ENCODE data around the gene MYCN. TPM values are rescaled to one million over a fixed set of nuclear protein-coding genes. Genes with fewer than 3 reads are reported as not detected.

Gene MYCN
- total RNA-seq, 6 experiments from 2014 or later: not detected

GRCh38 chr2:15983496-15983895 is 43.1 kb downstream of the MYCN start:
- Mint-ChIP-seq H3K27me3 (ENCODE audit: insufficient read depth) (no peaks in the 10 kb centered on the region; the same call in 1 of the 2 replicates), H3K27ac (no peak overlapping the region), H3K4me1 (ENCODE audit: low read depth) (no peaks in the 10 kb centered on the region), H3K4me3 (no peak overlapping the region), H3K36me3 (ENCODE audit: low read depth) (peaks cover 4% of the 10 kb centered on the region; the same call in 1 of the 2 replicates), H3K9me3 (peaks cover 28% of the 10 kb centered on the region)
- TF ChIP-seq, protein P1, sequence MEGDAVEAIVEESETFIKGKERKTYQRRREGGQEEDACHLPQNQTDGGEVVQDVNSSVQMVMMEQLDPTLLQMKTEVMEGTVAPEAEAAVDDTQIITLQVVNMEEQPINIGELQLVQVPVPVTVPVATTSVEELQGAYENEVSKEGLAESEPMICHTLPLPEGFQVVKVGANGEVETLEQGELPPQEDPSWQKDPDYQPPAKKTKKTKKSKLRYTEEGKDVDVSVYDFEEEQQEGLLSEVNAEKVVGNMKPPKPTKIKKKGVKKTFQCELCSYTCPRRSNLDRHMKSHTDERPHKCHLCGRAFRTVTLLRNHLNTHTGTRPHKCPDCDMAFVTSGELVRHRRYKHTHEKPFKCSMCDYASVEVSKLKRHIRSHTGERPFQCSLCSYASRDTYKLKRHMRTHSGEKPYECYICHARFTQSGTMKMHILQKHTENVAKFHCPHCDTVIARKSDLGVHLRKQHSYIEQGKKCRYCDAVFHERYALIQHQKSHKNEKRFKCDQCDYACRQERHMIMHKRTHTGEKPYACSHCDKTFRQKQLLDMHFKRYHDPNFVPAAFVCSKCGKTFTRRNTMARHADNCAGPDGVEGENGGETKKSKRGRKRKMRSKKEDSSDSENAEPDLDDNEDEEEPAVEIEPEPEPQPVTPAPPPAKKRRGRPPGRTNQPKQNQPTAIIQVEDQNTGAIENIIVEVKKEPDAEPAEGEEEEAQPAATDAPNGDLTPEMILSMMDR (IDR thresholded peaks at IDR 0.05): no peak
- no peak for DNase-seq

GRCh38 chr2:15984368-15985255 is 44.3 kb downstream of the MYCN start:
- no peak overlapping the region for H3K4me3 Mint-ChIP-seq
- TF ChIP-seq, protein P1 (IDR thresholded peaks at IDR 0.05): no peak

DNA sequence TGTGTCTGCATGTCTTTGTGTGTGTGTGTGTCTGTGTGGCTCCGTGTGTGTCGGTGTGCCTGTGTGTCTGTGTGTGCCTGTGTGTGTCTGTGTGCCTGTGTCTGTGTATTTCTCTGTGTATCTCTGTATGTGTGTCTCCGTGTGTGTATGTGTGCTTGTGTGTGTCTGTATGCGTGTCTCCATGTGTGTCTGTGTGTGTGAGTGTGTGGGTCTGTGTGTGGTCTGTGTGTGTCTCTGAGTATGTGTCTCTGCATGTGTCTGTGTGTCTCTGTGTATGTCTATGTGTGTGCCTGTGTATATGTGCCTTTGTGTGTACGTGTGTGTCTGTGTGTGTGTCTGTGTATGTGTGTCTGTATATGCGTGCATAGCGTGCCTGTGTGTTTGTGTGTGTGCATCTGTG is 45.2 kb downstream of the MYCN start:
- H3K9me3 Mint-ChIP-seq: peaks cover 20% of the 10 kb centered on the region
- no peaks in the 10 kb centered on the region for H3K4me1 Mint-ChIP-seq (ENCODE audit: low read depth)
- no peaks in the 10 kb centered on the region; the same call in 1 of the 2 replicates for H3K27me3 Mint-ChIP-seq (ENCODE audit: insufficient read depth)
- H3K36me3 Mint-ChIP-seq (ENCODE audit: low read depth): no peaks in the 10 kb centered on the region
- TF ChIP-seq, protein P1 (IDR thresholded peaks at IDR 0.05): no peak
- no peak for DNase-seq
- no peak overlapping the region for H3K4me3 Mint-ChIP-seq
- H3K27ac Mint-ChIP-seq: no peak overlapping the region

More at GRCh38 chr2:15984368-15985255, 44.3 kb downstream of the MYCN start:
- no peaks in the 10 kb centered on the region for H3K4me1 Mint-ChIP-seq (ENCODE audit: low read depth)
- no peak overlapping the region for H3K27ac Mint-ChIP-seq
- no peaks in the 10 kb centered on the region; the same call in 1 of the 2 replicates for H3K27me3 Mint-ChIP-seq (ENCODE audit: insufficient read depth)
- no peak for DNase-seq
- H3K36me3 Mint-ChIP-seq (ENCODE audit: low read depth): peaks cover 4% of the 10 kb centered on the region; the same call in 1 of the 2 replicates
- peaks cover 23% of the 10 kb centered on the region for H3K9me3 Mint-ChIP-seq

- DNase-seq: no peak
- no peak overlapping the region for H3K27ac Mint-ChIP-seq
- H3K4me3 Mint-ChIP-seq: no peak overlapping the region
Measured at GRCh38 chr2:15986068-15986560, 45.8 kb downstream of the MYCN start.

GRCh38 chr2:15986644-15987043 is 46.3 kb downstream of the MYCN start:
- H3K4me1 Mint-ChIP-seq (ENCODE audit: low read depth): no peaks in the 10 kb centered on the region
- H3K4me3 Mint-ChIP-seq: no peak overlapping the region
- H3K36me3 Mint-ChIP-seq (ENCODE audit: low read depth): no peaks in the 10 kb centered on the region
- H3K27me3 Mint-ChIP-seq (ENCODE audit: insufficient read depth): no peaks in the 10 kb centered on the region; the same call in 1 of the 2 replicates
- H3K27ac Mint-ChIP-seq: no peak overlapping the region
- no peak for DNase-seq
- TF ChIP-seq, protein P1 (IDR thresholded peaks at IDR 0.05): no peak
- peaks cover 26% of the 10 kb centered on the region for H3K9me3 Mint-ChIP-seq

More at GRCh38 chr2:15986068-15986560, 45.8 kb downstream of the MYCN start:
- no peaks in the 10 kb centered on the region; the same call in 1 of the 2 replicates for H3K27me3 Mint-ChIP-seq (ENCODE audit: insufficient read depth)
- TF ChIP-seq, protein P1 (IDR thresholded peaks at IDR 0.05): no peak
- no peaks in the 10 kb centered on the region for H3K36me3 Mint-ChIP-seq (ENCODE audit: low read depth)
- H3K4me1 Mint-ChIP-seq (ENCODE audit: low read depth): no peaks in the 10 kb centered on the region
- H3K9me3 Mint-ChIP-seq: peaks cover 22% of the 10 kb centered on the region
